Ramos (cell line): ENCODE data around the gene TRAF3.
"Not testable (repeated sequence)": the region's sequence is repeated elsewhere in the genome, so short reads cannot be mapped to it uniquely, and the experiment has no call there.

Experiments used
- in situ Hi-C: fragments of 300-500 bp; cut with MboI; formaldehyde crosslinking; loops from one replicate; pipeline ENCODE4 v1.14.3; 2022; ENCODE audit warnings: low sequenced_read_pairs; ENCODE audit not compliant: unreplicated experiment

TRAF3 gene

GRCh38 chr14:102878970-102879460, 101.8 kb downstream of the TRAF3 start:
- in situ Hi-C loops, result no loop called here

GRCh38 chr14:102882226-102882906, 105.1 kb downstream of the TRAF3 start:
- in situ Hi-C loops, result no loop called here

DNA sequence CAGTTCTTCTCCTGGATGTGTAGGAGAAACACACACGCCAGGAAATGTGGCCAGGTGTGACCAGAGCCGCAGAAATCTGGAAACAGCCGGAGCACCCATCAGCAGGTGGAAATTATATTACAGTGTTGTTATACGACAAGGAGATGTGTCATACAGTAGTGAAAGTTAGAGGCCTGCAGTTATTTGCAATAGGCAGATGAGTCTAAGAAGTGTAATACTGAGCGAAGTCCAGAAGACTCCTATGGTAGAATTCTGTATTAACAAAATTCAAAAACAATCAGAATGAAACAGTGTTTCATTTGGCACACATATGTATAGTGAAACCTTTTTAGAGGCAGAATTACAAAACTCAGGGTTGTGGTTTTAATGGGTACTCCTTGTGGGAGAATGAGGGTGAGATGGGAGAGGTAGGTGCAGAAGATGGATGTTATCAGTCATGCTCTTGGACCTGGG, 105.9 kb downstream of the TRAF3 start:
- in situ Hi-C loops, result no loop called here

GRCh38 chr14:102883554-102883953, 106.3 kb downstream of the TRAF3 start:
- in situ Hi-C loops, result no loop called here

DNA sequence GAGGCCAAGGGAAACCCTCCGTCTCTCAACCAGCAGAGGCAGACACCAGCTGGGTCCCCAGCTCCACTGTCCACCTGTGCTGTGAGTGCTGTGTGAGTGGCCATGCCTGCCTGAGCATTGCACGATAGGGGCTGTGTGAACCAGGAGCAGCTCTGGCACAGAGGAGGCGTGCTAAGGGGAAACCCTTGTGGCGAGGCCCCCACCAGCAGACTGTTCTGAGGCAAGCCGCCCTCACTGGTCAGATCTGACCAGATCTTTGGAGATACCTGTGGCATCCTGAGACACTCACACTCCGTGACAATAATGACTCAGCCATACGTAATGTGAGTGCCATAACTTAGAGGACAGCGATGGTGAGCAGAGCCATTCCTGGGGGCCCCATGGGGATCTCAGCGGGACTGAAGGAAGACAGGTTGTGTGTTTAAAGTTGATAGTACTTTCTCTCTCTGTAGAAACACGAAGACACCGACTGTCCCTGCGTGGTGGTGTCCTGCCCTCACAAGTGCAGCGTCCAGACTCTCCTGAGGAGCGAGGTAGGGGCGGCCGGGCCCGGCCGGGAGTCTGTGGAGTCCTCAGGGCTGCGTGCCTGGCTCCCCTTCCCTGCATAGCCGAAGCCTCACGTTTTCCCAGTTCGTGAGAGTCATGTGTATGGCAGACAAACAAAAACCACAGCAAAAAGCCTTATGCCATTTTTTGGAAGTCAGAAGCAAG, 108.6 kb downstream of the TRAF3 start:
- in situ Hi-C loops, result no loop called here

GRCh38 chr14:102888748-102889147, 111.5 kb downstream of the TRAF3 start:
- in situ Hi-C loops, result no loop called here

DNA sequence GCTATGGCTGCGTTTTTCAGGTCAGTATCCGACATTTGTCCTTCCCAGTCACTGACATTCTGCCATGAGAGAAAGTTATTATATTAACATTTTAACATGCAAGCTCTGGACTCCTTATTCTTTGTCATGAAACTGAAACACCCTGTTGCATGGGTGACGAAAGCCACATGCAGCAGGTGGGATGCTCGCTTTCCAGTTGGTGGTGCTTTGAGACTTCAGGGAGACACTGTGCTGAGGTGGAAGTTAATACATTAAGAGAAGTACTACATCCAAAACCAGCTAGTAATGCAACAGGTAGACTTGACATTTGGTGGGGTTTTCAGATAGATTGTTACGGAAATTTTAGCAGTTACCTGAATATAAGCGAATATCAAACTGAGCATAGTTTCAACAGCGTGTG, 112.4 kb downstream of the TRAF3 start:
- in situ Hi-C loops, result no loop called here

DNA sequence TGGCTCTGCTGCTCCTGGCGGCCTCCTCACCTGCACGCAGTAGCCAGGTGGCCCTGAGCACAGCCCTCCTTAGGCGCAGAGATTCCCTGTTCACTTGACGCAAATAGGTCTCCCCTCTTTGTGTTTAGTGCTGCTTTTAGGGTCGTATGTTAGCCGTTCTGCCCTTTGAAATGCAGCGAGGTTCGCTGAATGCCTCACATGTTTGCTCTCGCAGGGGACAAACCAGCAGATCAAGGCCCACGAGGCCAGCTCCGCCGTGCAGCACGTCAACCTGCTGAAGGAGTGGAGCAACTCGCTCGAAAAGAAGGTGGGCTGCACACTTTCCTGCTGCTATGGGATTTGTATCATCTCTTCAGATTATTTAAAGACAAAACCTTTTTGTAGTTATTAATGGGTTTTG, 113.9 kb downstream of the TRAF3 start:
- in situ Hi-C loops, result no loop called here

GRCh38 chr14:102891556-102891955, 114.3 kb downstream of the TRAF3 start:
- in situ Hi-C loops, result no loop called here

DNA sequence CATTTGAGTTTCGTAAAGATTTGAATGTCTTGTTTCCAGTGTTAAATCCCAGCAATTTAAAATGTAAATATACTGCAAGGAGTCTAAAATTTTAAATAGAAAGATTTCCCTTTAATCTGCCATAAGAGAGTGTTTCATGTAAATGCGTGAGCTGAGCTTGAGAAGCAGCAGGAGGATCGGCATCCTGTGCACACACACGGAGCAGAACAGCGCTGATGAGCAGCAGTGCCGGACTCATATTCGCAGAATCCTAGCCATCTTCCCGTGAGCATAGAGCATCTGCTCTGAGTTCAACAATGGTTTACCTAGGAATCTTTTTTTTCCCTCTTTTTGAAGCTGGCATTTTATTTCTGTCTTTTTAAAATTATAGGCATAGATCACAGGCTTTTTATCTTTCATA, 115.4 kb downstream of the TRAF3 start:
- in situ Hi-C loops, result no loop called here

DNA sequence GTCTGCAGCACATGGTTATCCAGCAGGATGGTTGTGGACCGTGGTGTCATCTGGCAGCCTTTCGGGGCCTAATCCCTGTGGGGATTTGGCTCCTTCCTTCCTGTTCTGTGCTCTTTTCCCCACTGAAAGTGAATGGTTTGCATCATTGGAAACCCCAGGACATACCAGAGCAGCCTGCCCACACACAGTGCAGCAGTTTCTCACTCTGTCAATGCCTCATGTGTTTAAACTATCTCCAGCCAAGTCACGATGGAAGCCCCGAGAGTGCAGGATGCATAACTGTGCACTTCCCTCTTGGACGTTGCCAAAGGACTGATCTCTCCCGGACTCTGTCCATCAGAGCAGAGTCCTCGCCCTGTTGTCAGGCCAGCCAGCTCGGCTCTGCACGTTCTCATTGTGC, 116.2 kb downstream of the TRAF3 start:
- in situ Hi-C loops, result no loop called here

- in situ Hi-C loops, result not testable (repeated sequence)
Observed at GRCh38 chr14:102896735-102897134, 119.5 kb downstream of the TRAF3 start.

DNA sequence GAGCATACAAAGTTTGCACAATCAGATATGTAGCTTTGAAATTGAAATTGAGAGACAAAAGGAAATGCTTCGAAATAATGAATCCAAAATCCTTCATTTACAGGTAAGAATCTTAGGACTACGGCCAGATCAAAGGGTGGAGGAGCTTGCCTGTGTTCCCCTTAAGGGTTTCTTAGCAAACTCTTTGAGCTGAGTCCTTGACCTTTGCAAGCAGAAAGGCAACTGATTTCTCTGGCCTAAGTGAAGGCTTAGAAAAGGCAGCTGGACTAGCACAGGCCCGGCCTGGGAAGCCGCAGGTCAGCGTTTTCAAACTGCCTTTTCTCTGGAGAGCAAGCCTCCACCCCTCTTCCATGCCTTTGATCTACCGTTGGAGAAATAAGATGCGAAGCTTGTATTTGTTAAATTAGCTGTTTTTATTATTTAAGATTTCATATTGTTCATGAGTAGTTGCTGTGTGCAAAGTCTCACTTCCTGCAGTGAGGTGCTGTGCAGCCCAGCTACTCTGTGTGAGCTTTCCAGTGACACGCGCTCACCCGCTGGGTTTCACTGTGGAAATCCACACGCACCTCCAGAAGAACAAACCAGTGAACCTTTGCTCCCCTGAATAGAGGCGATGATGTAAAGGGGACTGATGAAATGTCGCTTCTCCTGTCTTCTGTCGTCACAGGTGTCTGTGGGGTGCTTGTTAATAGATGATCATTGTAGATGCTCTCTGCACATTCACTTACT, 120.2 kb downstream of the TRAF3 start:
- in situ Hi-C loops, result no loop called here

- in situ Hi-C loops, result no loop called here
Observed at GRCh38 chr14:102898298-102898697, 121.0 kb downstream of the TRAF3 start.

- in situ Hi-C loops, result no loop called here
Observed at GRCh38 chr14:102898776-102899515, 121.7 kb downstream of the TRAF3 start.

DNA sequence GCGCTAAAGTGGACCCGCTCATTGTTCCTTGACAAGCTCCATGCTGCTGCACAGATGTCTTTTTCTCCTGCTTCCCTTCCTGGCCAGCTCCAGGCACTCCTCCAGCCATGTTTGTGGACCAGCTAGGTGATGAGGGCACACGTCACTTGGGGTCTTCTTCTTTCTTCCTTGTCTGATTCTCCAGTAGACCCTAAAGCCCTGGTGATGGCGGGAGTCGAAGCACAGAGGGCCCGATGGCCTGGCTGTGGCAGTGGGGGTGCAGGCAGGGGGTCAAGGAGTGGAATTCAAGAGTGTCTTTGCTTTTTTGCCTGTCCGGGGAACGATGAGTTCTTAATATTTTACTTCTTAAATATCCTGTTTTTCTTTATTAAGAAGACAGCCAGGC, 122.3 kb downstream of the TRAF3 start:
- in situ Hi-C loops, result no loop called here

DNA sequence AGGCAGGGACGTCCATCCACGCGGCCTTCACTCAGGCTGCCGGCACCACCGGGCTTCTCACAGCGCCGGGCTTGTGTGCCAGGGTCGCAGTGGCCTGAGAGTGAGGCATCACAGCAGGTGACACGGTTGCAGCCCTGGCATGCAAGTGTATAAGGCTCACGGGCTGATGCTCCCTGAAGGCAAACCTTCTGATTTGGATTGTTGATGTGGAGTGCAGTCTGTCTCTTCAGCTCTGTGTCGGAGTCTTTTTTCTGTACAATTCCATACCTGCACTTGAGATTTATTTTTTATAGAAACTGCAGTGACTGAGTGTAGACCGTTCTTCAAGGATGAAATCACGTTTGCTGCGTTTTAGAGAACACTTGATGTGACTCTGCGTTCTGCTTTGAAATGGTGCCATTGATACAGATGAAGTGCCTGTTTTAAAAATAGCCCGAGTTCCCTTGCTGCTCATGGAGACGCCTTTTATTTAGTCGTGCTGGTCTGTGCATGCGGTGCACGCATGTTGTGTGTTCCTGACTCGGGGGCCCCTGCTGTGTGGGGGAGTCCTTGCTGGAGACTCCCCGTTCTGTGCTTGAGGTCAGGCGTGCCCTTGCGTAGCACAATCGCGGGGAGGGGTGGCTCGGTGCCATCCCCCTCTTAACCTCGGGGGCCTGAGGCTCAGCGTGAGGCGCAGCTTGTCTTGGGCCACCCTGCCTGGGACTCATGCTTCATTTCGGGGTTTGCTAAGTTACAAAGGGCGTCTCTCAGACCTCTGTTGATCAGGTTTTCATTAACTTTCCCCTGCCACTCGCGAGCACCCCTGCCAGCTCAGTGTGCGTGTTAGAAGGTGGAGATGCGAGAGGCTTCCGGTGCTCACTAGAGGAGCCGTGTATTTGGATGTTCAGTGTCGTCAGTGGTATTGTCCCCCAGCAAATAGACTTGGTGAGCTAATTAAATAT, 123.7 kb downstream of the TRAF3 start:
- in situ Hi-C loops, result no loop called here

- in situ Hi-C loops, result no loop called here
Observed at GRCh38 chr14:102901633-102902032, 124.4 kb downstream of the TRAF3 start.

- in situ Hi-C loops, result no loop called here
Observed at GRCh38 chr14:102902086-102902485, 124.8 kb downstream of the TRAF3 start.
